Endothelial cell of umbilical vein (primary cell): Measurements from ENCODE around the gene KRTAP4-8. TPM values are rescaled to one million over a fixed set of nuclear protein-coding genes. Genes with fewer than 3 reads are reported as not detected.

ENCODE experiments used
- BruUV-seq: library from RNA; stranded (reverse); fragments of 400-500 nt; replicated peaks from 2 replicates; lab custom pipeline; 2021; lab: Mats Ljungman, UMichigan
- CTCF ChIA-PET: fragments of 300-600, 350-600 bp; sonication (Branson Sonifier 250); formaldehyde crosslinking; loops from one replicate; lab custom pipeline; 2021; ENCODE audit warnings: antibody characterized with exemption, inconsistent platforms; lab: Charles Lee
- POLR2A ChIA-PET: fragments of 300-600, 350-600 bp; sonication (Branson Sonifier 250); formaldehyde crosslinking; loops from one replicate; lab custom pipeline; 2021; ENCODE audit warnings: antibody characterized with exemption, inconsistent platforms; lab: Charles Lee
- DNase-seq: peaks from one replicate; pipeline ENCODE4 v3.0.0-alpha.2; 2011; ENCODE audit warnings: low read depth, low spot score
- FAIRE-seq: peaks from 2 replicates; lab custom pipeline; 2011; peaks lifted over from hg19 to GRCh38; lab: Jason Lieb, UNC
- H2AFZ ChIP-seq: 2 replicates; pipeline ENCODE4 v1.6.0; 2012; ENCODE audit warnings: low read depth, low read length, control low read depth, inconsistent platforms
- H3K27ac ChIP-seq: 2 replicates; pipeline ENCODE4 v1.5.1; 2011; ENCODE audit warnings: low read depth, mild to moderate bottlenecking, control low read depth, low read length, moderate library complexity; ENCODE audit not compliant: insufficient read depth
- H3K27me3 ChIP-seq, 2 experiments: 2 replicates each; pipeline versions ENCODE4 v1.6.0 to v1.6.1; 2011; ENCODE audit warnings: low read length in 2 of 2, mixed read lengths in 1 of 2; ENCODE audit not compliant: control insufficient read depth in 2 of 2, insufficient read depth in 2 of 2
- H3K36me3 ChIP-seq, 2 experiments: 2 replicates in 1 of 2; 3 replicates in 1 of 2; pipeline ENCODE4 v1.5.1; 2011; ENCODE audit warnings: low read length in 2 of 2, mild to moderate bottlenecking in 1 of 2, moderate library complexity in 1 of 2; ENCODE audit not compliant: control insufficient read depth in 2 of 2, insufficient read depth in 2 of 2; ENCODE audit errors: extremely low read depth in 1 of 2
- H3K4me1 ChIP-seq: 3 replicates; pipeline ENCODE4 v1.5.1; 2011; ENCODE audit warnings: mild to moderate bottlenecking, low read length; ENCODE audit not compliant: control insufficient read depth, insufficient read depth; ENCODE audit errors: extremely low read depth
- H3K4me2 ChIP-seq: 2 replicates; pipeline ENCODE4 v1.6.1; 2011; ENCODE audit warnings: low read length, control low read depth, mixed read lengths; ENCODE audit not compliant: insufficient read depth
- H3K4me3 ChIP-seq, 3 experiments: fragments of 200-600 bp in 1 of 3; sonication (generic), shearing (Covaris generic) in 1 of 3; replicated peaks in 1 of 3; 2 replicates each; pipeline ENCODE4 v1.5.1; 2011 to 2016; ENCODE audit warnings: control low read depth in 3 of 3, low read length in 3 of 3, mild to moderate bottlenecking in 2 of 3, inconsistent platforms in 1 of 3, low read depth in 1 of 3, moderate library complexity in 1 of 3; ENCODE audit not compliant: insufficient read depth in 1 of 3
- H3K79me2 ChIP-seq: 2 replicates; pipeline ENCODE4 v1.6.0; 2012; ENCODE audit warnings: low read length, inconsistent platforms; ENCODE audit not compliant: control insufficient read depth, insufficient read depth
- H3K9ac ChIP-seq: replicated peaks from 2 replicates; pipeline ENCODE3; 2011; ENCODE audit warnings: low read length, control low read depth; ENCODE audit not compliant: insufficient read depth; ENCODE audit errors: extremely low read depth
- H3K9me1 ChIP-seq: replicated peaks from 3 replicates; pipeline ENCODE4 v1.6.0; 2011; ENCODE audit warnings: mild to moderate bottlenecking, low read length; ENCODE audit not compliant: control insufficient read depth, insufficient read depth; ENCODE audit errors: extremely low read depth
- H3K9me3 ChIP-seq: replicated peaks from 2 replicates; pipeline ENCODE4 v1.5.1; 2012; ENCODE audit warnings: low read length, inconsistent platforms; ENCODE audit not compliant: control insufficient read depth, insufficient read depth
- H4K20me1 ChIP-seq: replicated peaks from 2 replicates; pipeline ENCODE3; 2011; ENCODE audit warnings: mild to moderate bottlenecking, low read length; ENCODE audit not compliant: control insufficient read depth, insufficient read depth; ENCODE audit errors: extremely low read depth
- EZH2 ChIP-seq: IDR thresholded peaks from 2 replicates; pipeline ENCODE4 v1.6.1; 2012; ENCODE audit warnings: borderline replicate concordance, low read depth, mild to moderate bottlenecking, moderate library complexity, low read length, inconsistent platforms; ENCODE audit not compliant: severe bottlenecking
- FOS ChIP-seq: IDR thresholded peaks from 2 replicates; pipeline ENCODE4 v1.6.1; 2011; ENCODE audit warnings: mild to moderate bottlenecking, low read length, moderate library complexity, borderline replicate concordance; ENCODE audit not compliant: insufficient read depth
- GATA2 ChIP-seq: IDR thresholded peaks from 2 replicates; pipeline ENCODE4 v1.7.0; 2011; ENCODE audit warnings: low read depth, mild to moderate bottlenecking, moderate library complexity, mixed read lengths, low read length; ENCODE audit not compliant: insufficient read length, insufficient read depth
- JUN ChIP-seq: IDR thresholded peaks from 2 replicates; pipeline ENCODE4 v1.6.1; 2011; ENCODE audit warnings: borderline replicate concordance, low read depth; ENCODE audit not compliant: insufficient read length, insufficient read depth
- MAX ChIP-seq: IDR thresholded peaks from 2 replicates; pipeline ENCODE4 v1.6.1; 2011; ENCODE audit not compliant: insufficient read depth, insufficient read length
- MYC ChIP-seq: IDR thresholded peaks from one replicate; pipeline ENCODE4 v1.6.1; 2011; ENCODE audit warnings: mild to moderate bottlenecking, low read depth, low read length
- POLR2A ChIP-seq: IDR thresholded peaks from 2 replicates; pipeline ENCODE4 v1.6.1; 2012; ENCODE audit warnings: low read depth, mild to moderate bottlenecking, control low read depth, low read length
- POLR2AphosphoS5 ChIP-seq: IDR thresholded peaks from 2 replicates; pipeline ENCODE4 v1.6.1; 2012; ENCODE audit warnings: low read depth, mild to moderate bottlenecking, control low read depth, low read length, moderate library complexity; ENCODE audit not compliant: insufficient read depth
- dilution Hi-C: fragments of 300-500 bp; cut with MboI; formaldehyde crosslinking; loops from one replicate; pipeline ENCODE4 v1.15.0; 2019; ENCODE audit warnings: low sequenced_read_pairs; ENCODE audit not compliant: extremely low pct_ligation_motif_present
- intact Hi-C: fragments of 100-400 bp; cut with micrococcal nuclease; formaldehyde crosslinking; loops from one replicate; pipeline ENCODE4 v1.10.0; 2022
- polyA plus RNA-seq, 4 experiments: library from polyadenylated mRNA; depleted of rRNA in 3 of 4; stranded (reverse) in 3 of 4; unstranded in 1 of 4; fragments of >200 nt; gene quantifications; 2 replicates each; pipeline versions ENCODE4 v1.2.1 to v1.2.3, GENCODE V29; 2011 to 2012; ENCODE audit warnings: missing spikeins in 1 of 4
- total RNA-seq: library from RNA; stranded (reverse); gene quantifications from 2 replicates; pipeline ENCODE4 v1.2.3, GENCODE V29; 2021
- TF ChIP-seq, protein P1 (sequence below), 2 donors: IDR thresholded peaks; 1 replicate in 1 of 2; 2 replicates in 1 of 2; pipeline ENCODE4 v1.5.1; 2011; ENCODE audit warnings: low read length in 2 of 2, mild to moderate bottlenecking in 2 of 2, moderate library complexity in 2 of 2, control low read depth in 1 of 2, inconsistent platforms in 1 of 2, low read depth in 1 of 2; ENCODE audit not compliant: insufficient read depth in 1 of 2; ENCODE audit errors: extremely low read depth in 1 of 2

The KRTAP4-8 gene
- total and polyA plus RNA-seq, 2 donors (not counting 3 experiments of a cell fraction or from before 2014, with no cell fraction given), result not detected

DNA sequence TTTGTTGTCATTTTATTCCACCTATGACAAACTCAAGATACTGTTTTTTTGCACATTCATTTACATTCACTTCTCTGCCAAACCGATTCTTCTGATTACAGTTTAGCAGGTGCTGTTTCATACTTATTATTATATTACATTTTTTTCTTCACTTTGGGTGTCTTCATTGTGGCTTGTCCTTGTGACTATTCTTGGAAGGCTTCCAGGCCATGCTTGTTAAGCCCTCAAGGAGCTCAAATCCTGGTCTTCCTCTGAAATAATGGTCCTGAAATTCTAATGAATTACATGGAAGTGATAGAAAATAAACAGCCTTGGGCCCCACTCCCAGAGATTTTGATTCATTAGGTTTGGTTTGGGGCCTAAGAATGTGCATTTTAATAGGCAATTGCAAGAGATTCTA, 33.6 kb downstream of the KRTAP4-8 start:
- intact Hi-C loops (no loop called here), dilution Hi-C loops (no loop called here)
- Histone ChIP-seq H4K20me1 (no peaks in the 10 kb centered on the region), H2AFZ (no peak overlapping the region), H3K4me3 (no peak overlapping the region), H3K4me2 (no peak overlapping the region), H3K9me3 (no peaks in the 10 kb centered on the region), H3K79me2 (no peaks in the 10 kb centered on the region), H3K4me1 (no peaks in the 10 kb centered on the region), H3K36me3 (no peaks in the 10 kb centered on the region), H3K27ac (no peak overlapping the region), H3K27me3 (peaks cover 6 to 10% of the 10 kb centered on the region in 2 experiments), H3K9me1 (no peaks in the 10 kb centered on the region), H3K9ac (no peak overlapping the region)
- DNase-seq (no peak), FAIRE-seq (no peak)
- no TSS peak for BruUV-seq
- no peak for TF ChIP-seq FOS
- ChIA-PET CTCF (no interaction called here), POLR2A (no interaction called here)

DNA sequence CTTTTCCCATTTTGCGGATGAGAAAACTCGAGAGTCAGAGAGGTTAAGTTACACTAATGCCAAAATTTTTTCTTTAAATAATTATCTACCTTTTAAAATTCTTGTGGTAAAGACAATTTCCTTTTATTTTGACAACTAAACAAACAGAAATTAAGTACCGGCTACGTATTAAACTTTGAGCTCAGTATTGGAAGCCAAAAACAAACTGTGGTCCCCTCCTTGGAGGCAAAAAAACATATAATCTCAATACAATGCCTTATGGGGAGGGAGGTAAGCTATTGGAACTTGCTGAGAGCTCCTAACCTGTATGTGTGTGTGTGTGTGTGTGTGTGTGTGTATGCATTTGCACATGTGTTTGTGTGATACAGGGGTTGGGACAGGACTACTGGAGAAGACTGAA, 34.5 kb downstream of the KRTAP4-8 start:
- DNase-seq, result no peak
- FAIRE-seq, result no peak
- CTCF ChIA-PET, result no interaction called here
- H4K20me1 ChIP-seq, result no peaks in the 10 kb centered on the region
- TF ChIP-seq MAX, result no peak
- TF ChIP-seq MYC, result no peak
- no peak for TF ChIP-seq FOS
- TF ChIP-seq JUN, result no peak
- TF ChIP-seq, protein P1, sequence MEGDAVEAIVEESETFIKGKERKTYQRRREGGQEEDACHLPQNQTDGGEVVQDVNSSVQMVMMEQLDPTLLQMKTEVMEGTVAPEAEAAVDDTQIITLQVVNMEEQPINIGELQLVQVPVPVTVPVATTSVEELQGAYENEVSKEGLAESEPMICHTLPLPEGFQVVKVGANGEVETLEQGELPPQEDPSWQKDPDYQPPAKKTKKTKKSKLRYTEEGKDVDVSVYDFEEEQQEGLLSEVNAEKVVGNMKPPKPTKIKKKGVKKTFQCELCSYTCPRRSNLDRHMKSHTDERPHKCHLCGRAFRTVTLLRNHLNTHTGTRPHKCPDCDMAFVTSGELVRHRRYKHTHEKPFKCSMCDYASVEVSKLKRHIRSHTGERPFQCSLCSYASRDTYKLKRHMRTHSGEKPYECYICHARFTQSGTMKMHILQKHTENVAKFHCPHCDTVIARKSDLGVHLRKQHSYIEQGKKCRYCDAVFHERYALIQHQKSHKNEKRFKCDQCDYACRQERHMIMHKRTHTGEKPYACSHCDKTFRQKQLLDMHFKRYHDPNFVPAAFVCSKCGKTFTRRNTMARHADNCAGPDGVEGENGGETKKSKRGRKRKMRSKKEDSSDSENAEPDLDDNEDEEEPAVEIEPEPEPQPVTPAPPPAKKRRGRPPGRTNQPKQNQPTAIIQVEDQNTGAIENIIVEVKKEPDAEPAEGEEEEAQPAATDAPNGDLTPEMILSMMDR (IDR thresholded peaks at IDR 0.05; ENCODE audit: extremely low read depth in 1 of 2, insufficient read depth in 1 of 2, low read depth in 1 of 2, low read length in 2 of 2), result no peak
- no peak for TF ChIP-seq POLR2A
- TF ChIP-seq GATA2, result no peak
- no peak for TF ChIP-seq EZH2
- no peak for TF ChIP-seq POLR2AphosphoS5
- no peak overlapping the region for H2AFZ ChIP-seq
- H3K27me3 ChIP-seq, result peaks cover 6 to 12% of the 10 kb centered on the region in 2 experiments
- H3K4me3 ChIP-seq, result no peak overlapping the region
- H3K79me2 ChIP-seq, result no peaks in the 10 kb centered on the region
- dilution Hi-C loops, result no loop called here
- intact Hi-C loops, result no loop called here
- H3K4me1 ChIP-seq, result no peaks in the 10 kb centered on the region
- no peaks in the 10 kb centered on the region for H3K9me1 ChIP-seq
- BruUV-seq, result no TSS peak
- no peak overlapping the region for H3K4me2 ChIP-seq
- no peak overlapping the region for H3K27ac ChIP-seq
- H3K9me3 ChIP-seq, result no peaks in the 10 kb centered on the region
- H3K9ac ChIP-seq, result no peak overlapping the region
- POLR2A ChIA-PET, result no interaction called here
- no peaks in the 10 kb centered on the region for H3K36me3 ChIP-seq
